Measurements from ENCODE around the gene GALNT9.
"Not testable (repeated sequence)": the region's sequence is repeated elsewhere in the genome, so short reads cannot be mapped to it uniquely, and the experiment has no call there.

GALNT9 gene

GRCh38 chr12:132329036-132329719 lies at the start of gene GALNT9:
TSS of gene GALNT9 (minus strand) at chr12:132329589. CDS start at chr12:132329203, 386 bp downstream.
- Histone ChIP-seq H3K4me3 (ENCODE audit: low read length) (no peak within 1 kb of the TSS), H3K36me3 (ENCODE audit: control insufficient read depth, insufficient read depth, low read length) (no peaks in the 10 kb centered on the region), H3K4me1 (ENCODE audit: control insufficient read depth, insufficient read depth, low read length) (no peaks in the 10 kb centered on the region), H3K27me3 (ENCODE audit: control insufficient read depth, insufficient read depth, low read length) (peaks cover 41% of the 10 kb centered on the region), H3K9me3 (ENCODE audit: control insufficient read depth, low read length) (no peaks in the 10 kb centered on the region), H3K9ac (ENCODE audit: low read length) (no peak within 1 kb of the TSS)

GRCh38 chr12:132379057-132379456 lies 49.7 kb upstream of the GALNT9 start:
- H3K4me3 ChIP-seq (ENCODE audit: low read length); H3K4me1 ChIP-seq (ENCODE audit: control insufficient read depth, insufficient read depth, low read length); H3K36me3 ChIP-seq (ENCODE audit: control insufficient read depth, insufficient read depth, low read length); H3K9ac ChIP-seq (ENCODE audit: low read length); H3K9me3 ChIP-seq (ENCODE audit: control insufficient read depth, low read length): not testable (repeated sequence)
- peaks cover 37% of the 10 kb centered on the region for H3K27me3 ChIP-seq (ENCODE audit: control insufficient read depth, insufficient read depth, low read length)

- Histone ChIP-seq H3K4me1 (ENCODE audit: control insufficient read depth, insufficient read depth, low read length) (no peaks in the 10 kb centered on the region), H3K4me3 (ENCODE audit: low read length) (no peak overlapping the region), H3K36me3 (ENCODE audit: control insufficient read depth, insufficient read depth, low read length) (no peaks in the 10 kb centered on the region), H3K9ac (ENCODE audit: low read length) (no peak overlapping the region), H3K9me3 (ENCODE audit: control insufficient read depth, low read length) (no peaks in the 10 kb centered on the region), H3K27me3 (ENCODE audit: control insufficient read depth, insufficient read depth, low read length) (peaks cover 41% of the 10 kb centered on the region)
Observed at GRCh38 chr12:132377147-132377546, 47.8 kb upstream of the GALNT9 start.

GRCh38 chr12:132376464-132376830 lies 47.1 kb upstream of the GALNT9 start:
- H3K9me3 ChIP-seq (ENCODE audit: control insufficient read depth, low read length), result no peaks in the 10 kb centered on the region
- no peaks in the 10 kb centered on the region for H3K4me1 ChIP-seq (ENCODE audit: control insufficient read depth, insufficient read depth, low read length)
- H3K4me3 ChIP-seq (ENCODE audit: low read length), result no peak overlapping the region
- H3K27me3 ChIP-seq (ENCODE audit: control insufficient read depth, insufficient read depth, low read length), result peaks cover 41% of the 10 kb centered on the region
- no peak overlapping the region for H3K9ac ChIP-seq (ENCODE audit: low read length)
- H3K36me3 ChIP-seq (ENCODE audit: control insufficient read depth, insufficient read depth, low read length), result no peaks in the 10 kb centered on the region

GRCh38 chr12:132375747-132376463 lies 46.5 kb upstream of the GALNT9 start:
- no peaks in the 10 kb centered on the region for H3K4me1 ChIP-seq (ENCODE audit: control insufficient read depth, insufficient read depth, low read length)
- no peaks in the 10 kb centered on the region for H3K36me3 ChIP-seq (ENCODE audit: control insufficient read depth, insufficient read depth, low read length)
- no peak overlapping the region for H3K4me3 ChIP-seq (ENCODE audit: low read length)
- H3K27me3 ChIP-seq (ENCODE audit: control insufficient read depth, insufficient read depth, low read length), result peaks cover 40% of the 10 kb centered on the region
- no peak overlapping the region for H3K9ac ChIP-seq (ENCODE audit: low read length)
- H3K9me3 ChIP-seq (ENCODE audit: control insufficient read depth, low read length), result no peaks in the 10 kb centered on the region

GRCh38 chr12:132374612-132375445 lies 45.4 kb upstream of the GALNT9 start:
- H3K27me3 ChIP-seq (ENCODE audit: control insufficient read depth, insufficient read depth, low read length), result peaks cover 34% of the 10 kb centered on the region
- no peaks in the 10 kb centered on the region for H3K4me1 ChIP-seq (ENCODE audit: control insufficient read depth, insufficient read depth, low read length)
- no peaks in the 10 kb centered on the region for H3K9me3 ChIP-seq (ENCODE audit: control insufficient read depth, low read length)
- no peak overlapping the region for H3K4me3 ChIP-seq (ENCODE audit: low read length)
- no peak overlapping the region for H3K9ac ChIP-seq (ENCODE audit: low read length)
- no peaks in the 10 kb centered on the region for H3K36me3 ChIP-seq (ENCODE audit: control insufficient read depth, insufficient read depth, low read length)

- Histone ChIP-seq H3K27me3 (ENCODE audit: control insufficient read depth, insufficient read depth, low read length) (peaks cover 33% of the 10 kb centered on the region), H3K9me3 (ENCODE audit: control insufficient read depth, low read length) (no peaks in the 10 kb centered on the region)
Observed at GRCh38 chr12:132373901-132374611, 44.7 kb upstream of the GALNT9 start.

GRCh38 chr12:132367852-132368251 lies 38.5 kb upstream of the GALNT9 start:
- H3K9me3 ChIP-seq (ENCODE audit: control insufficient read depth, low read length), result no peaks in the 10 kb centered on the region
- H3K36me3 ChIP-seq (ENCODE audit: control insufficient read depth, insufficient read depth, low read length), result no peaks in the 10 kb centered on the region
- H3K4me3 ChIP-seq (ENCODE audit: low read length), result no peak overlapping the region
- no peak overlapping the region for H3K9ac ChIP-seq (ENCODE audit: low read length)
- H3K27me3 ChIP-seq (ENCODE audit: control insufficient read depth, insufficient read depth, low read length), result peaks cover 2% of the 10 kb centered on the region
- no peaks in the 10 kb centered on the region for H3K4me1 ChIP-seq (ENCODE audit: control insufficient read depth, insufficient read depth, low read length)

More at GRCh38 chr12:132373901-132374611, 44.7 kb upstream of the GALNT9 start:
- Histone ChIP-seq H3K4me3 (ENCODE audit: low read length) (no peak overlapping the region), H3K4me1 (ENCODE audit: control insufficient read depth, insufficient read depth, low read length) (no peaks in the 10 kb centered on the region), H3K9ac (ENCODE audit: low read length) (no peak overlapping the region), H3K36me3 (ENCODE audit: control insufficient read depth, insufficient read depth, low read length) (no peaks in the 10 kb centered on the region)

- Histone ChIP-seq H3K9ac (ENCODE audit: low read length) (no peak overlapping the region), H3K9me3 (ENCODE audit: control insufficient read depth, low read length) (no peaks in the 10 kb centered on the region), H3K4me3 (ENCODE audit: low read length) (no peak overlapping the region), H3K4me1 (ENCODE audit: control insufficient read depth, insufficient read depth, low read length) (no peaks in the 10 kb centered on the region), H3K27me3 (ENCODE audit: control insufficient read depth, insufficient read depth, low read length) (peaks cover 2% of the 10 kb centered on the region), H3K36me3 (ENCODE audit: control insufficient read depth, insufficient read depth, low read length) (no peaks in the 10 kb centered on the region)
Observed at GRCh38 chr12:132367071-132367851, 37.9 kb upstream of the GALNT9 start.

- Histone ChIP-seq H3K9ac (ENCODE audit: low read length) (no peak overlapping the region), H3K36me3 (ENCODE audit: control insufficient read depth, insufficient read depth, low read length) (no peaks in the 10 kb centered on the region), H3K27me3 (ENCODE audit: control insufficient read depth, insufficient read depth, low read length) (peaks cover 2% of the 10 kb centered on the region), H3K4me3 (ENCODE audit: low read length) (no peak overlapping the region), H3K9me3 (ENCODE audit: control insufficient read depth, low read length) (no peaks in the 10 kb centered on the region), H3K4me1 (ENCODE audit: control insufficient read depth, insufficient read depth, low read length) (no peaks in the 10 kb centered on the region)
Observed at GRCh38 chr12:132366341-132366861, 37.0 kb upstream of the GALNT9 start.

- Histone ChIP-seq H3K9ac (ENCODE audit: low read length) (no peak overlapping the region), H3K9me3 (ENCODE audit: control insufficient read depth, low read length) (no peaks in the 10 kb centered on the region), H3K36me3 (ENCODE audit: control insufficient read depth, insufficient read depth, low read length) (no peaks in the 10 kb centered on the region)
Observed at GRCh38 chr12:132365226-132365625, 35.8 kb upstream of the GALNT9 start.

More at GRCh38 chr12:132365226-132365625, 35.8 kb upstream of the GALNT9 start:
- Histone ChIP-seq H3K4me3 (ENCODE audit: low read length) (no peak overlapping the region), H3K27me3 (ENCODE audit: control insufficient read depth, insufficient read depth, low read length) (peaks cover 2% of the 10 kb centered on the region), H3K4me1 (ENCODE audit: control insufficient read depth, insufficient read depth, low read length) (no peaks in the 10 kb centered on the region)
